Aorta (tissue), 5 donors: Measurements from ENCODE around the gene ZBTB1. TPM values are rescaled to one million over a fixed set of nuclear protein-coding genes. Genes with fewer than 3 reads are reported as not detected.
A peak's percentile ranks its signal among the peaks of the same experiment; 100 is the strongest.
"Not testable (repeated sequence)": the region's sequence is repeated elsewhere in the genome, so short reads cannot be mapped to it uniquely, and the experiment has no call there.

ENCODE experiments used
- ATAC-seq: fragments of 200-7000 bp; cut with Tn5 transposase; one replicate; pipeline ENCODE4 v1.9.1; 2022; ENCODE audit warnings: moderate library complexity; ENCODE audit not compliant: low FRiP score
- DNase-seq, 2 donors: peaks; one replicate each; pipeline ENCODE4 v3.0.0-alpha.2; 2020
- H3K27ac ChIP-seq, 2 donors: one replicate each; pipeline ENCODE4 v1.5.1; 2013; ENCODE audit warnings: low read length in 2 of 2, mild to moderate bottlenecking in 2 of 2, moderate library complexity in 2 of 2, control low read depth in 1 of 2, inconsistent platforms in 1 of 2, low read depth in 1 of 2
- H3K27me3 ChIP-seq, 2 donors: one replicate each; pipeline ENCODE4 v1.6.1; 2013; ENCODE audit warnings: control low read depth in 1 of 2, low read length in 1 of 2, mild to moderate bottlenecking in 1 of 2, moderate library complexity in 1 of 2; ENCODE audit not compliant: insufficient read depth in 2 of 2, control insufficient read depth in 1 of 2
- H3K36me3 ChIP-seq, 2 donors: one replicate each; pipeline ENCODE4 v1.6.1; 2013; ENCODE audit warnings: control low read depth in 1 of 2, low read length in 1 of 2, mild to moderate bottlenecking in 1 of 2; ENCODE audit not compliant: insufficient read depth in 2 of 2, control insufficient read depth in 1 of 2
- H3K4me1 ChIP-seq, 2 donors: one replicate each; pipeline ENCODE4 v1.6.1; 2013; ENCODE audit warnings: low read length in 2 of 2, control low read depth in 1 of 2, mild to moderate bottlenecking in 1 of 2, moderate library complexity in 1 of 2; ENCODE audit not compliant: insufficient read depth in 2 of 2, control insufficient read depth in 1 of 2
- H3K4me3 ChIP-seq, 2 donors: one replicate each; pipeline ENCODE4 v1.5.1; 2013; ENCODE audit warnings: low read length in 2 of 2, control low read depth in 1 of 2, mild to moderate bottlenecking in 1 of 2
- H3K9me3 ChIP-seq: one replicate; pipeline ENCODE4 v1.6.1; 2013; ENCODE audit warnings: mild to moderate bottlenecking, low read length; ENCODE audit not compliant: control insufficient read depth
- WGBS, 2 donors: extraction: QIAGEN DNeasy Blood & Tissue Kit; methylation state at CpG; one replicate each; pipeline ENCODE4 v1.1.7; 2013; 5-methylcytosine and 5-hydroxymethylcytosine counted together
- intact Hi-C, 2 donors: fragments of 100-400 bp; cut with DNase I; formaldehyde crosslinking; loops; one replicate each; pipeline versions ENCODE4 v1.14.2 to v1.15.0; 2022
- polyA plus RNA-seq, 2 donors: library from polyadenylated mRNA; stranded (reverse); fragments of 200-250 nt; gene quantifications; one replicate each; pipeline ENCODE4 v1.2.3, GENCODE V29; 2013
- total RNA-seq, 2 donors: library from RNA; stranded (reverse); fragmentation: NEBNext Ultra II Directional; extraction: Animal tissue kit (Norgen Biotek cat#: 25700); gene quantifications; one replicate each; pipeline ENCODE4 v1.2.1, GENCODE V29; 2021
- donor health status: healthy with polysubstance abuse.
- donor health status: Bipolar disorder and iron deficiency.
- donor health status: DM: no; HTN: no; CAD: no.
- donor health status: DM: no; HTN: no; CAD: no.
- donor health status: DM: yes; HTN: yes; CAD: no.

ZBTB1 gene
- total and polyA plus RNA-seq, 4 donors = 14.0 to 63.8 (median 27.3) TPM

- Histone ChIP-seq H3K27me3 (no peaks in the 10 kb centered on the region), H3K36me3 (no peaks in the 10 kb centered on the region), H3K4me3 (no peak overlapping the region), H3K9me3 (no peaks in the 10 kb centered on the region), H3K4me1 (peaks cover 3 to 4% of the 10 kb centered on the region in 2 donors), H3K27ac (peak overlapping the region; percentile 68 to 99)
- 29 to 43% methylated on average over 5 of the region's 5 CpGs for WGBS, 2 donors
- ATAC-seq = peak; percentile 58
- no peak for DNase-seq
- intact Hi-C loops = loop anchor here in 1 of 2 donors (2.0 kb wide), 1 partner anchor 26 kb away; the partner anchor contains the start of gene HSPA2
Measured at GRCh38 chr14:64566651-64567122, 62.1 kb downstream of the ZBTB1 start.

- no peaks in the 10 kb centered on the region for H3K9me3 ChIP-seq
- no peaks in the 10 kb centered on the region for H3K27me3 ChIP-seq
- H3K27ac ChIP-seq = no peak overlapping the region
- no peak overlapping the region for H3K4me3 ChIP-seq
- peaks cover 3 to 4% of the 10 kb centered on the region in 2 donors for H3K4me1 ChIP-seq
- DNase-seq (peak; percentile 83), ATAC-seq (peak; percentile 92)
- intact Hi-C loops = no loop called here
- 6 to 16% methylated on average over 3 of the region's 3 CpGs for WGBS, 2 donors
- H3K36me3 ChIP-seq = no peaks in the 10 kb centered on the region
Measured at GRCh38 chr14:64569138-64569631, 64.6 kb downstream of the ZBTB1 start.

GRCh38 chr14:64569646-64570045, 65.1 kb downstream of the ZBTB1 start:
- H3K27me3 ChIP-seq, H3K4me1 ChIP-seq, H3K9me3 ChIP-seq, intact Hi-C loops, H3K4me3 ChIP-seq, H3K36me3 ChIP-seq, DNase-seq: not testable (repeated sequence)
- peak; percentile 49 for ATAC-seq
- peak overlapping the region in 1 of 2 donors; percentile 84 for H3K27ac ChIP-seq
- 35 to 43% methylated on average over 7 of the region's 7 CpGs for WGBS, 2 donors

GRCh38 chr14:64572386-64573104, 68.0 kb downstream of the ZBTB1 start:
- Histone ChIP-seq H3K4me1 (no peaks in the 10 kb centered on the region), H3K4me3 (no peak overlapping the region), H3K36me3 (no peaks in the 10 kb centered on the region), H3K27ac (peak overlapping the region in 1 of 2 donors; percentile 40), H3K27me3 (no peaks in the 10 kb centered on the region), H3K9me3 (no peaks in the 10 kb centered on the region)
- intact Hi-C loops = no loop called here
- ATAC-seq (no peak), DNase-seq (no peak)

- ATAC-seq (no peak), DNase-seq (no peak)
- H3K9me3 ChIP-seq = no peaks in the 10 kb centered on the region
- H3K4me3 ChIP-seq = no peak overlapping the region
- H3K27ac ChIP-seq = no peak overlapping the region
- intact Hi-C loops = no loop called here
- H3K27me3 ChIP-seq = no peaks in the 10 kb centered on the region
- H3K4me1 ChIP-seq = no peaks in the 10 kb centered on the region
- H3K36me3 ChIP-seq = no peaks in the 10 kb centered on the region
- WGBS, 2 donors = 86 to 87% methylated on average over 3 of the region's 3 CpGs
Measured at GRCh38 chr14:64573109-64573508, 68.5 kb downstream of the ZBTB1 start.

Other genes starting within 250 kb of the ZBTB1 start
- gene ESR2, start 210.4 kb upstream of the ZBTB1 start, total RNA-seq = under 1 TPM; 0.10 to 0.27 TPM
- gene ESR2, start 210.4 kb upstream of the ZBTB1 start, polyA plus RNA-seq = not detected
- gene MTHFD1, start 116.4 kb upstream of the ZBTB1 start, total RNA-seq = 10 to 100 TPM; 39.4 to 44.6 TPM
- gene MTHFD1, start 116.4 kb upstream of the ZBTB1 start, polyA plus RNA-seq = 10 to 100 TPM; 12.0 to 28.9 TPM
- 1 to 10 TPM; 2.8 to 2.9 TPM for gene AKAP5, start 39.3 kb upstream of the ZBTB1 start, total RNA-seq
- gene AKAP5, start 39.3 kb upstream of the ZBTB1 start, polyA plus RNA-seq = 1 to 10 TPM; 1.1 to 1.4 TPM
- 10 to 100 TPM; 17.2 to 25.4 TPM for gene ZBTB25, start 932 bp upstream of the ZBTB1 start, total RNA-seq
- 1 to 10 TPM in 1 of 2 donors, under 1 TPM in 1; 0.38 to 7.2 TPM for gene ZBTB25, start 932 bp upstream of the ZBTB1 start, polyA plus RNA-seq
- gene HSPA2, start 36.0 kb downstream of the ZBTB1 start, total RNA-seq = 10 to 100 TPM; 28.9 to 41.4 TPM
- gene HSPA2, start 36.0 kb downstream of the ZBTB1 start, polyA plus RNA-seq = 10 to 100 TPM in 1 of 2 donors, 1 to 10 TPM in 1; 6.6 to 17.0 TPM
- gene PPP1R36, start 45.2 kb downstream of the ZBTB1 start, total RNA-seq = 1 to 10 TPM in 1 of 2 donors, under 1 TPM in 1; 0.42 to 1.0 TPM
- gene PPP1R36, start 45.2 kb downstream of the ZBTB1 start, polyA plus RNA-seq = 1 to 10 TPM; 1.4 to 1.9 TPM
- 10 to 100 TPM; 46.5 to 82.9 TPM for gene PLEKHG3, start 199.7 kb downstream of the ZBTB1 start, total RNA-seq
- 10 to 100 TPM; 10.9 to 49.8 TPM for gene PLEKHG3, start 199.7 kb downstream of the ZBTB1 start, polyA plus RNA-seq